ENCODE results near the gene KCNIP4. TPM values are rescaled to one million over a fixed set of nuclear protein-coding genes. Genes with fewer than 3 reads are reported as not detected.

The KCNIP4 gene
- total RNA-seq, 3 donors from 2014 or later, result 0.96 to 11.3 (median 2.4) TPM

- TF ChIP-seq CTCF (IDR thresholded peaks at IDR 0.05), result no peak
- ATAC-seq, result no peak
- DNase-seq, result no peak
- no peaks in the 10 kb centered on the region for H3K36me3 ChIP-seq (ENCODE audit: low read depth)
- no peaks in the 10 kb centered on the region for H3K4me1 ChIP-seq (ENCODE audit: low read depth)
- no peaks in the 10 kb centered on the region for H3K9me3 ChIP-seq
- intact Hi-C loops (cut with DNase I, micrococcal nuclease), result no loop called here
- no peak overlapping the region for H3K4me3 ChIP-seq
Measured at GRCh38 chr4:21962691-21963090, 14.1 kb upstream of the KCNIP4 start.

GRCh38 chr4:21960793-21961192, 12.2 kb upstream of the KCNIP4 start:
- H3K4me3 ChIP-seq, result no peak overlapping the region
- no peak for TF ChIP-seq CTCF (IDR thresholded peaks at IDR 0.05)
- H3K36me3 ChIP-seq (ENCODE audit: low read depth), result no peaks in the 10 kb centered on the region
- no peaks in the 10 kb centered on the region for H3K4me1 ChIP-seq (ENCODE audit: low read depth)
- intact Hi-C loops (cut with DNase I, micrococcal nuclease), result no loop called here
- H3K9me3 ChIP-seq, result no peaks in the 10 kb centered on the region
- no peak for DNase-seq
- ATAC-seq, result no peak

GRCh38 chr4:21954916-21955315, 6.3 kb upstream of the KCNIP4 start:
- H3K4me1 ChIP-seq (ENCODE audit: low read depth), result no peaks in the 10 kb centered on the region
- H3K4me3 ChIP-seq, result no peak overlapping the region
- no peaks in the 10 kb centered on the region for H3K36me3 ChIP-seq (ENCODE audit: low read depth)
- H3K9me3 ChIP-seq, result no peaks in the 10 kb centered on the region
- TF ChIP-seq CTCF (IDR thresholded peaks at IDR 0.05), result no peak
- no peak for ATAC-seq
- DNase-seq, result no peak
- intact Hi-C loops (cut with DNase I, micrococcal nuclease), result no loop called here

- intact Hi-C loops (cut with DNase I, micrococcal nuclease), result no loop called here
- no peak for ATAC-seq
- no peak for TF ChIP-seq CTCF (IDR thresholded peaks at IDR 0.05)
- Histone ChIP-seq H3K4me1 (ENCODE audit: low read depth) (no peaks in the 10 kb centered on the region), H3K36me3 (ENCODE audit: low read depth) (no peaks in the 10 kb centered on the region), H3K4me3 (no peak overlapping the region), H3K9me3 (no peaks in the 10 kb centered on the region)
- DNase-seq, result no peak
Measured at GRCh38 chr4:21953653-21954052, 5.1 kb upstream of the KCNIP4 start.

- Histone ChIP-seq H3K36me3 (ENCODE audit: low read depth) (no peaks in the 10 kb centered on the region), H3K4me1 (ENCODE audit: low read depth) (no peaks in the 10 kb centered on the region), H3K9me3 (no peaks in the 10 kb centered on the region), H3K4me3 (no peak overlapping the region)
- DNase-seq (no peak), ATAC-seq (peak; percentile 44)
- intact Hi-C loops (cut with DNase I, micrococcal nuclease), result no loop called here
- no peak for TF ChIP-seq CTCF (IDR thresholded peaks at IDR 0.05)
Measured at GRCh38 chr4:21952549-21952948, 4.0 kb upstream of the KCNIP4 start.

GRCh38 chr4:21949073-21949457, 493 bp upstream of the KCNIP4 start:
- ATAC-seq (no peak), DNase-seq (peak; percentile 7 to 43 (median 28))
- H3K4me3 ChIP-seq, result no peak overlapping the region
- H3K36me3 ChIP-seq (ENCODE audit: low read depth), result no peaks in the 10 kb centered on the region
- H3K4me1 ChIP-seq (ENCODE audit: low read depth), result no peaks in the 10 kb centered on the region
- intact Hi-C loops (cut with DNase I, micrococcal nuclease), result no loop called here
- H3K9me3 ChIP-seq, result no peaks in the 10 kb centered on the region
- no peak for TF ChIP-seq CTCF (IDR thresholded peaks at IDR 0.05)
